Measurements from ENCODE around the gene TMEM121B. TPM values are rescaled to one million over a fixed set of nuclear protein-coding genes. Genes with fewer than 3 reads are reported as not detected.

The TMEM121B gene
- under 0.01 TPM in 2 replicates for total RNA-seq

DNA sequence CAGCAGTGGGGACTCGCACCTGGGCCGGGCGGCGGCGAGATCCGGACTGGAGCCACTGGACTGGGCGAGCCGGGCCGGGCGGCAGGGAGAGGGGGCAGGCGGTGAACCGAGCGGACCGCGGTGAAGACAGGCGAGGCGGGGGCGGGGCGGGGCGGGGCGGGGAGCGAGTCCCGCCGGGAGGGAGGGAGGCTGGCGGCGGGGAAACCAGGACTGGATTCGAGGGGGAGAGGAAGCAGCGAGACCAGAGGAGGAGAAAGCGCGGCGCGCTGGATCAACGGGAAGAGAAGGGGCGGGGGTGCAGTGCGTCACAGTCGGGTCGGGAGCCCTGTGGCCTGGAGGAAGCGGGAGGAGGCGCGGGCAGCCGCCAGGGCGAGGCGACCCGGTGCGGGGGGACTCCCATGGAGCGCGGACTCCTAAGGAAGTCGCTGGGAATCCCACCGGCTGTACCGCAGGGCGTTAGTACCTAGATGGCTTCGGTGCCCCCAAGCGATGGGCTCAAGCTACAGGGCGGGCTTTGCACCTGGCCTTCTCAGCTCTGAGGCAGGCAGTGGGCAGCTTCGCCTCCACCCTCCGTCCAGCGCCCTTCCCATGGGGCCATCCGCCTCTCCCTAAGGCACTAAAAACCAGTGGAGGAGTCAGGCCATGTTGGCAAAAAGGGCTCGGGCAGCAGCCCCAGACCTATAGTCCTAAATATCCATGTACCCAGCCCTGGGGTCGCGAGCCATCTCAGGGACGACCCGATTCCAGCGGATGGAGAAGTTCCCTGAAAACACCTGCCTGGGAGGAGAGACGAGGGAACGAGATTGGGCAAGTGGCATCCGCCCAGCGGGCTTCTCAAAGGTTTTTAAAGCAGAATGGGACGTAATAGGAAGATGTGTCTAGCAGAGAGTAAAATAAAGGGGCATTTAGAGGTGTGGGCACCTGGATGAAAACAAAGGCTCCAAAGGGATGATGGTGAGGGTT, at the start of gene TMEM121B:
Gene TMEM121B (minus strand): TSS at position 128 of the 963 bp plus-strand sequence. CDS start 233 bp downstream, outside the sequence.

DNA sequence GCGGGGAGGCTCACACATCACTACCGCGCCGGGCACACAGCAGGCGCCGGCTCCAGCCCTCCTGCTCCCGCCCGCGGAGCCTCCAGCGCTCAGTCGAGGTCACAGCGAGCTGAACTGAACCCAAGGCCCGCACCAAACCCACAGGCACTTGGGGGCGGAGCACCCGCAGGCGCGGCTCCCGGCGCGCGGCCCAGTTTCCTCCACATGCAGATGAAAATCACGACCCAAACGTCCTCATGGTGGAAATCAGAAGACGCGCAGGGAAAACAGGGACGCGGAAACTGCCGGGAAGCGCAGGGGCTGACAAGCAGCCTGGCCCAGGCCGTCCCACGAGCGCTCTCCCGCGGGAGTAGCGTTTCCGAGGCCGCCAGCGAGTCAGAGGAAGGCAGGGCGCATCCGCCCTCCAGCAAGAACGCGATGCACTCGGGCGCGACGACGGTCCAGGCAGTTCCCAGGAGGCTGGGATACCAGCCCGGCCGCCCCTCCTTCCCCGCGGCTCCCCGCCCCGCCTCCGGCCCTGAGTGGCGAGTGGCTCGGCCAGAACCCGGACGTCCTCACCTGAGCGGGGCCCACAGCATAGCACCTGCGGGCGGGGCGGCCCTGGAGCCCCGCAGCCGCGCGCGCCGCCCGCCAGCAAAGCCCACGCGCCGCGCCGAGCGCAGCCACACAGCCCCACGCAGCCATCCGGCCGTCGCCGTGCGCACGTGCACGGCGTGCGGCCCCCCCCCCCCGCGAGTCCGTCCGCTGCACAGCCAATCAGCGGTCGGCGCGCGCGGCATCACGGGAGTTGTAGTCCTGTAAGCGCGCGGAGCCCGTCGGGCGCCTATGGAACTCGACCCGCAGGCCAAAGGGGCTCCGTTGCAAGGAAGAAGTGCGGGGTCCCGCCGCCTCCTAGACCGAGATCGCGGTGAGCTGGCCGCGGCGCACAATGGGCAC, 37.7 kb upstream of the TMEM121B start, which contains the start of gene HDHD5:
Gene HDHD5 (minus strand): TSS at position 710 of the 936 bp plus-strand sequence. CDS start 26 bp downstream, at position 684.

DNA sequence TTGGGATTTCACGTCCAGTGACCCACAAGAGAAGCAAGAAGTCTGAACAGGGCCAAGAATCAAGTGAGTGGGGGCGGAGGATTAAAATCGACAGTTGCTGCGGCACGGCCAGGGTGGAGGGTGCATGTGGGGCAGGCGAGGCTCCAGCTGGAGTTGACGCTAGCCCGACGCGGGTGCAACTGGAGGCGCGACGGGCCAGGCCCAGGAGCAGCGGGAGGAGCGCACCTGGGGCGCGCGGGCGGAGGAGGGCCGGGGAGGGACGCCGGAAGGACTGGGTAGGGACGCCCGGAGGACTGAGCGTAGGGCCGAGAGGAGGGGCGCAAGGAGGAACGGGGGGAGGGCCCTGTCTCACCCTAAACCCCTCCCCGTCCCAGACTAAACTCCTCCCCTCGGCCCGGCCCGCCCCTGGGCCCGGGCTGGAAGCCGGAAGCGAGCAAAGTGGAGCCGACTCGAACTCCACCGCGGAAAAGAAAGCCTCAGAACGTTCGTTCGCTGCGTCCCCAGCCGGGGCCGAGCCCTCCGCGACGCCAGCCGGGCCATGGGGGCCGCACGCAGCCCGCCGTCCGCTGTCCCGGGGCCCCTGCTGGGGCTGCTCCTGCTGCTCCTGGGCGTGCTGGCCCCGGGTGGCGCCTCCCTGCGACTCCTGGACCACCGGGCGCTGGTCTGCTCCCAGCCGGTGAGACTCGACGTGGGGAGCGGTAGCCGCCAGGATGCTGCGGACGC, 36.4 kb downstream of the TMEM121B start, which contains the start of gene IL17RA:
Gene IL17RA (plus strand): TSS at position 447 of the 723 bp plus-strand sequence. CDS start 92 bp downstream, at position 539.

Other genes starting within 250 kb of the TMEM121B start
- not detected in 2 replicates for gene GAB4, start 113.1 kb downstream of the TMEM121B start, total RNA-seq
- gene IL17RA, start 36.4 kb downstream of the TMEM121B start, total RNA-seq = 6.5 and 7.1 TPM in 2 replicates
- gene HDHD5, start 37.9 kb upstream of the TMEM121B start, total RNA-seq = 41.7 and 49.5 TPM in 2 replicates
- gene ADA2, start 98.1 kb upstream of the TMEM121B start, total RNA-seq = 7.1 and 27.9 TPM in 2 replicates
- 0.96 and 1.1 TPM in 2 replicates for gene CECR2, start 248.1 kb upstream of the TMEM121B start, total RNA-seq